KG1 (cell line): ENCODE results near the gene ADM2.

Source experiments
- DNase-seq: peaks from one replicate; lab custom pipeline; 2025; lab: John Stamatoyannopoulos, UW

ADM2 gene

GRCh38 chr22:50485221-50486131 is 4.1 kb downstream of the ADM2 start:
- no peak for DNase-seq

GRCh38 chr22:50486561-50487289 is 5.4 kb downstream of the ADM2 start, which contains the start of gene MIOX:
TSS of gene MIOX (plus strand) at chr22:50486859. CDS start at chr22:50486898, 39 bp downstream.
- no peak for DNase-seq

- no peak for DNase-seq
Observed at GRCh38 chr22:50487290-50488005, 6.1 kb downstream of the ADM2 start.

GRCh38 chr22:50488006-50488677 is 6.8 kb downstream of the ADM2 start:
- DNase-seq = no peak

GRCh38 chr22:50488886-50489285 is 7.5 kb downstream of the ADM2 start:
- no peak for DNase-seq

GRCh38 chr22:50489363-50490243 is 8.3 kb downstream of the ADM2 start:
- no peak for DNase-seq

- DNase-seq = no peak
Observed at GRCh38 chr22:50490531-50491308, 9.4 kb downstream of the ADM2 start.

- no peak for DNase-seq
Observed at GRCh38 chr22:50497093-50497492, 15.8 kb downstream of the ADM2 start.

GRCh38 chr22:50498322-50498890 is 17.1 kb downstream of the ADM2 start:
- DNase-seq = peak; percentile 23

- DNase-seq = no peak
Observed at GRCh38 chr22:50500452-50500851, 19.1 kb downstream of the ADM2 start.

- DNase-seq = no peak
Observed at GRCh38 chr22:50502096-50502495, 20.8 kb downstream of the ADM2 start.

GRCh38 chr22:50502628-50503474 is 21.5 kb downstream of the ADM2 start:
- no peak for DNase-seq

- no peak for DNase-seq
Observed at GRCh38 chr22:50503475-50504145, 22.3 kb downstream of the ADM2 start.

- DNase-seq = no peak
Observed at GRCh38 chr22:50504369-50505211, 23.2 kb downstream of the ADM2 start.

GRCh38 chr22:50505276-50505775 is 24.0 kb downstream of the ADM2 start:
- DNase-seq = no peak

- DNase-seq = no peak
Observed at GRCh38 chr22:50505776-50506610, 24.6 kb downstream of the ADM2 start.
